ENCODE data around the gene SHISA9. TPM values are rescaled to one million over a fixed set of nuclear protein-coding genes. Genes with fewer than 3 reads are reported as not detected.

The SHISA9 gene
- total and polyA plus RNA-seq, 2 of the 4 experiments (the other 2 are of a cell fraction) = under 0.01 TPM; not detected in 1

- no peak overlapping the region for H3K14ac ChIP-seq (replicated peaks; ENCODE audit: low read depth, low read length)
- dilution Hi-C loops (cut with HindIII; ENCODE audit: low sequenced_read_pairs, unreplicated experiment) (no loop called here), in situ Hi-C loops (cut with MboI; ENCODE audit: low sequenced_read_pairs) (no loop called here), intact Hi-C loops (cut with micrococcal nuclease) (no loop called here)
- H3K56ac ChIP-seq (ENCODE audit: extremely low read depth, insufficient read depth, low read length) = no peak overlapping the region
- H2BK20ac ChIP-seq (ENCODE audit: low read depth, low read length) = no peak overlapping the region
- H2AK9ac ChIP-seq (replicated peaks; ENCODE audit: low read depth, low read length, poor library complexity) = no peak overlapping the region
- H2BK5ac ChIP-seq (ENCODE audit: low read depth, low read length, poor library complexity, severe bottlenecking) = no peak overlapping the region
- no CpG with 5 or more reads among the region's 6 CpGs for WGBS, 2 experiments (ENCODE audit: extremely low coverage in 2 of 2, insufficient read length in 1 of 2)
- TF ChIP-seq SMC3 (IDR thresholded peaks at IDR 0.05; ENCODE audit: low read depth, low read length) (no peak), CEBPB (IDR thresholded peaks at IDR 0.05; ENCODE audit: low read depth, low read length) (no peak), POLR2A (IDR thresholded peaks at IDR 0.05; ENCODE audit: low read depth, low read length) (no peak), MXI1 (IDR thresholded peaks at IDR 0.05; ENCODE audit: borderline replicate concordance, low read depth, low read length) (no peak), MAZ (IDR thresholded peaks at IDR 0.05; ENCODE audit: borderline replicate concordance, low read depth, low read length) (no peak), CHD1 (IDR thresholded peaks at IDR 0.05; ENCODE audit: low read depth, low read length) (no peak), ELK1 (IDR thresholded peaks at IDR 0.05; ENCODE audit: borderline replicate concordance, low read depth, low read length) (no peak), MAFK (IDR thresholded peaks at IDR 0.05; ENCODE audit: low read depth, low read length) (no peak), BHLHE40 (IDR thresholded peaks at IDR 0.05; ENCODE audit: low read depth, low read length) (no peak), RCOR1 (IDR thresholded peaks at IDR 0.05; ENCODE audit: insufficient replicate concordance, low read length) (no peak)
- H3K79me1 ChIP-seq (ENCODE audit: low read depth in 1 of 2, low read length in 2 of 2) = no peaks in the 10 kb centered on the region
- H3K4ac ChIP-seq (ENCODE audit: low read depth, low read length) = no peak overlapping the region
- H3K9me1 ChIP-seq (ENCODE audit: insufficient read depth, low read length) = no peaks in the 10 kb centered on the region
- no peak overlapping the region for H2BK15ac ChIP-seq (ENCODE audit: low read depth, low read length)
- ChIA-PET CTCF (no interaction called here), POLR2A (ENCODE audit: unreplicated experiment) (no interaction called here)
- DNase-seq (no peak), ATAC-seq (ENCODE audit: low read depth) (no peak)
- H2AFZ ChIP-seq (replicated peaks; ENCODE audit: low read length, poor library complexity) = no peak overlapping the region
- BruUV-seq (replicated peaks) = no TSS peak
- H4K5ac ChIP-seq (ENCODE audit: low read depth, low read length) = no peak overlapping the region
- no peak overlapping the region for H3K9ac ChIP-seq (ENCODE audit: low read depth, low read length)
- H2AK5ac ChIP-seq (ENCODE audit: low read depth, low read length) = no peak overlapping the region
- H3K4me2 ChIP-seq (ENCODE audit: low read depth, low read length) = no peak overlapping the region
- no peaks in the 10 kb centered on the region for H3K4me1 ChIP-seq (ENCODE audit: control insufficient read depth, insufficient read depth, low read length)
- no peak overlapping the region for H3K23ac ChIP-seq (ENCODE audit: low read depth, low read length)
- H2BK120ac ChIP-seq (ENCODE audit: low read depth, low read length) = no peak overlapping the region
- no peak overlapping the region for H4K91ac ChIP-seq (ENCODE audit: insufficient read depth, low read depth, low read length)
- no peak overlapping the region for H4K8ac ChIP-seq (ENCODE audit: low read depth in 2 of 2, low read length in 2 of 2)
- no peaks in the 10 kb centered on the region for H3K36me3 ChIP-seq (ENCODE audit: control insufficient read depth, insufficient read depth, low read length)
- H3K27ac ChIP-seq (ENCODE audit: insufficient read depth, low read length) = no peak overlapping the region
- H3K9me3 ChIP-seq (ENCODE audit: control insufficient read depth, insufficient read depth, low read length) = no peaks in the 10 kb centered on the region
- no peak overlapping the region for H3K4me3 ChIP-seq (ENCODE audit: insufficient read depth, low read depth, low read length)
- no peaks in the 10 kb centered on the region for H4K20me1 ChIP-seq (ENCODE audit: insufficient read depth, low read length)
- peaks cover 26% of the 10 kb centered on the region; the same call in 1 of the 2 replicates for H3K27me3 ChIP-seq (ENCODE audit: control insufficient read depth, insufficient read depth, low read length)
- H3K18ac ChIP-seq (ENCODE audit: low read depth, low read length) = no peak overlapping the region
These were observed 1.8 kb upstream of the SHISA9 start for GRCh38 chr16:12899529-12900143.
